Measurements from ENCODE around the gene RARB. TPM values are rescaled to one million over a fixed set of nuclear protein-coding genes. Genes with fewer than 3 reads are reported as not detected.

RARB gene
- total RNA-seq, 1 donor from 2014 or later: not detected

DNA sequence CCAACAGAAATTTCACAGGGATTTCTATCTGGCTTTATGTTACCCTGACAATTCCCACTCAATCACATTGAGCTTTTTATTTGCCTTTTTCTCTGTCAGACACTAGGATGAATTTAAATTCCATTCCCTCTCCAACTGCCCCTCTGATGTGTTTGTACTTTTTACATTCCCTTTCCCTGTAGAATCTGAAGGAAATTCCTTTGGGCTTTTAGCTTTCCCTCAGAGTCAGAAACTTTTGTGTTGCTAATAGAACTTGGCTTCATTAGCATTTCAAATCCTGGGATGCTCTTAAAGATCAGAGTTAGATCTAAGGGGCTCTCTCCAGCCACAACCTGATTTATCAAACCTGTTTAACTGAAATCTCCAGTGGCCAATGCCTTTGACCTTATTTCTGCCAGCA is 7.9 kb upstream of the RARB start:
- ChIA-PET POLR2A (no interaction called here), CTCF (no interaction called here)
- Mint-ChIP-seq H3K9me3 (peaks cover 4% of the 10 kb centered on the region), H3K36me3 (ENCODE audit: low read depth) (no peaks in the 10 kb centered on the region), H3K27me3 (no peaks in the 10 kb centered on the region), H3K4me1 (no peaks in the 10 kb centered on the region), H3K27ac (no peak overlapping the region), H3K4me3 (no peak overlapping the region)
- intact Hi-C loops (cut with micrococcal nuclease): no loop called here
- DNase-seq: no peak
- ATAC-seq (ENCODE audit: low read depth): no peak
- TF ChIP-seq, protein P1, sequence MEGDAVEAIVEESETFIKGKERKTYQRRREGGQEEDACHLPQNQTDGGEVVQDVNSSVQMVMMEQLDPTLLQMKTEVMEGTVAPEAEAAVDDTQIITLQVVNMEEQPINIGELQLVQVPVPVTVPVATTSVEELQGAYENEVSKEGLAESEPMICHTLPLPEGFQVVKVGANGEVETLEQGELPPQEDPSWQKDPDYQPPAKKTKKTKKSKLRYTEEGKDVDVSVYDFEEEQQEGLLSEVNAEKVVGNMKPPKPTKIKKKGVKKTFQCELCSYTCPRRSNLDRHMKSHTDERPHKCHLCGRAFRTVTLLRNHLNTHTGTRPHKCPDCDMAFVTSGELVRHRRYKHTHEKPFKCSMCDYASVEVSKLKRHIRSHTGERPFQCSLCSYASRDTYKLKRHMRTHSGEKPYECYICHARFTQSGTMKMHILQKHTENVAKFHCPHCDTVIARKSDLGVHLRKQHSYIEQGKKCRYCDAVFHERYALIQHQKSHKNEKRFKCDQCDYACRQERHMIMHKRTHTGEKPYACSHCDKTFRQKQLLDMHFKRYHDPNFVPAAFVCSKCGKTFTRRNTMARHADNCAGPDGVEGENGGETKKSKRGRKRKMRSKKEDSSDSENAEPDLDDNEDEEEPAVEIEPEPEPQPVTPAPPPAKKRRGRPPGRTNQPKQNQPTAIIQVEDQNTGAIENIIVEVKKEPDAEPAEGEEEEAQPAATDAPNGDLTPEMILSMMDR (IDR thresholded peaks at IDR 0.05): no peak

DNA sequence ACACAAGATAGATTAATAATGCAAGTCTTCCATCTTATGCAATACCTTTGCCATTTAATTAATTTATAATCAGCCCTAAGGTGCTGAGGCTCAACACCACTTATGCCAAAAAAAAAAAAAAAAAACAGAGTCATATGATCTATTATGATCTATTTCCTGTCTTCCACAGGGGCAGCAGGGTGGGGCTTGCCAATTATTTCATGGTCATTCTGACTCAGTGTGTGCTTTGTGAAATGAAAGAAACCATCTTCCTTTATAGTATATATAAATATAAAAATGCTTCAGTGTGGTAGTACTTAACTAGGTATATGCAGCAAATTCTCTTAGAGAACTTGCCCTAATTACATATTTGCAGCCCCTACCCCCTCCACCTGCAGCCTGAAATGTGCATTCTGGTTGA is 7.2 kb upstream of the RARB start:
- H3K36me3 Mint-ChIP-seq (ENCODE audit: low read depth): no peaks in the 10 kb centered on the region
- no peak for DNase-seq
- intact Hi-C loops (cut with micrococcal nuclease): no loop called here

DNA sequence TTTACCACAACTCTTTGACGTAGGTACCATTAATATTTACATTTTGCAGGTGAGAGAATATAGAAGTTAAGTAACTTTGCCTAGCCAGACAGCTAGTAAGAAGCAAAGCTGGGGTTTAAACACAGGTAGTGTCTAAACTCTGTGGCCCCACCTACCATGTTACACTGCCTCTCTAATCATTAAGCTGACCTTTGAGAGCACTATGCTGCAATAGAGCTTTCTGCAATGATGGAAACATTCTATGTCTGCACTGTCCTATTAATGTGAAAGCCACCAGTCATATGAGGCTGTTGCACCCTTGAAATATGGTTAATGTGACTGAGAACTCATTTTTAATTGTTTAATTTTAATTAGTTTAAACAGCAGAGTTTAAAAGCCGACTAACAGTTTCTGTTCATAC is 6.3 kb upstream of the RARB start:
- no peak for ATAC-seq (ENCODE audit: low read depth)
- no peaks in the 10 kb centered on the region for H3K4me1 Mint-ChIP-seq
- intact Hi-C loops (cut with micrococcal nuclease): no loop called here
- H3K9me3 Mint-ChIP-seq: peaks cover 2% of the 10 kb centered on the region
- H3K27ac Mint-ChIP-seq: no peak overlapping the region
- no peak for DNase-seq
- TF ChIP-seq, protein P1 (IDR thresholded peaks at IDR 0.05): no peak
- no peak overlapping the region for H3K4me3 Mint-ChIP-seq
- peaks cover 13% of the 10 kb centered on the region for H3K27me3 Mint-ChIP-seq
- ChIA-PET POLR2A (no interaction called here), CTCF (no interaction called here)
- H3K36me3 Mint-ChIP-seq (ENCODE audit: low read depth): no peaks in the 10 kb centered on the region

More for the DNA sequence above, 7.2 kb upstream of the RARB start:
- Mint-ChIP-seq H3K27me3 (peaks cover 6% of the 10 kb centered on the region), H3K4me1 (no peaks in the 10 kb centered on the region), H3K4me3 (no peak overlapping the region), H3K9me3 (peaks cover 2% of the 10 kb centered on the region), H3K27ac (no peak overlapping the region)
- ChIA-PET POLR2A (no interaction called here), CTCF (no interaction called here)
- TF ChIP-seq, protein P1 (IDR thresholded peaks at IDR 0.05): no peak
- no peak for ATAC-seq (ENCODE audit: low read depth)

DNA sequence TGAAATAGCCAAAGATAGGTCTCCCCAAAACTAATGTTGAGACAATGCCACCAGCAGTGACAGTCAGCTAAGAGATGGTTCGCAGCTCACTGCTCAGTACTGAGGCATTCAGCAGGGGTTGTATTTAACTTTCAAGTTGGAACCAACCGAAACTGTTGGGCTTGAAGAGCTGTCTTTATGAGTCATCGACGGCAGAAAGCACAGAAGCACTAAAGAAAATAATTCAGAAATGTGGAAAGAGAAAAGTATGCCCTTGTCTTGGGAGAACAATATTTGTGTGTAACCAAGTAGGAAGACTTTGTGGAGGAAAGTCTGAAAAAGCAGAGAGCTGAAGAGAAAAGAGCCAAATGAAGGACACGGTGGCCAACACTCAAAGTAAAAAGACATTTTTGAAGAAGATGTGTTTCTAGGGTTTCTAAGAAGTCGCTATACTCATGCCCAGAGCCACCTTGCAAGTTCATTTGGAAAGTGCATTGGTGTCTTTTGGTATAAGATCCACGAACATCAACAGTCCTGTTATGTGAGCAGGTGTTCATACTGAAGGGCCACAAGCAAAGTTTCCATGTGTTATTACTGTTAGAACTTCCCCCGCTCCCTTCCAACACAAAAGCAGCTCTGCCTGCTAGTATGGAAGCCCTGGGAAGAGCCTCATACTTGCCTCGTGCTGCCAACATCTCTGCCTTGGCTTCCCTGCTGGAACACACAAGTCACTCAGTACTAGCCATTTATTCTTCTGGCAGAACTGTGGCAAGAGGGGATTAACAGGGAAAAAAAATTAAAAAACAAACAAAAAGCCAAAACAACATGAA is 4.1 kb upstream of the RARB start:
- ChIA-PET CTCF (no interaction called here), POLR2A (no interaction called here)
- no peaks in the 10 kb centered on the region for H3K4me1 Mint-ChIP-seq
- no peaks in the 10 kb centered on the region for H3K36me3 Mint-ChIP-seq (ENCODE audit: low read depth)
- ATAC-seq (ENCODE audit: low read depth): no peak
- peaks cover 34% of the 10 kb centered on the region for H3K27me3 Mint-ChIP-seq
- TF ChIP-seq, protein P1 (IDR thresholded peaks at IDR 0.05): no peak
- H3K4me3 Mint-ChIP-seq: no peak overlapping the region
- intact Hi-C loops (cut with micrococcal nuclease): no loop called here
- no peak for DNase-seq
- no peaks in the 10 kb centered on the region for H3K9me3 Mint-ChIP-seq
- H3K27ac Mint-ChIP-seq: no peak overlapping the region

DNA sequence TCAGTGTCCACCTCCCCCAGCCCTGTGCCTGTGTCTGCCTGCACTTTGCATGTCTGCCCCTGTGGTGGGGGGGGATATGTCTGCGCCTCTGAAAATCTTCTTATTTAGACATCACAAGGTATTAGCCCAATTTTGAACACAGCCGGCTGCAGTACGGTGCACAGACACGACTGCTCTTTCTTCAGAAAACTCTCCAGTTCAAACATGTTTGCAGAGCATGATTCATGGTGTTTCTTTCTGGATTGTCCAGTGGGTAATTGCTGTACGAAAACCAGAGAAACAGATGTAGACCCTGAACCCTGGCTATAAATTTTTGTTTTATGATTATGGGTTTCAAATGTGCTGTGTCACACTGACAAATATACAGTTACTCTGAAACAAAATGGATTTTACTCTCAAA is 3.4 kb upstream of the RARB start:
- Mint-ChIP-seq H3K4me1 (no peaks in the 10 kb centered on the region), H3K4me3 (no peak overlapping the region), H3K36me3 (ENCODE audit: low read depth) (no peaks in the 10 kb centered on the region), H3K27ac (no peak overlapping the region), H3K27me3 (peaks cover 39% of the 10 kb centered on the region), H3K9me3 (no peaks in the 10 kb centered on the region)
- ATAC-seq (ENCODE audit: low read depth) (no peak), DNase-seq (no peak)
- ChIA-PET POLR2A (no interaction called here), CTCF (no interaction called here)
- intact Hi-C loops (cut with micrococcal nuclease): no loop called here
- TF ChIP-seq, protein P1 (IDR thresholded peaks at IDR 0.05): no peak
